A549 (cell line): ENCODE measurements around the gene PAX8.

Experiments used
- EP300 ChIP-seq, 2 experiments: fragments of >200 bp; sonication (Bioruptor Twin); formaldehyde crosslinking; IDR thresholded peaks; 2 replicates in 1 of 2; 3 replicates in 1 of 2; pipeline ENCODE4 v1.6.1; 2016 to 2017
- HDAC2 ChIP-seq: fragments of 200-600 bp; sonication (generic); IDR thresholded peaks from 2 replicates; pipeline ENCODE4 v1.6.1; 2016
- NPAS2 ChIP-seq: fragments of 250-450 bp; sonication (Bioruptor Pico); IDR thresholded peaks from 2 replicates; pipeline ENCODE4 v1.8.0; 2022; ENCODE audit warnings: mild to moderate bottlenecking, moderate library complexity, borderline replicate concordance
- POLR2A ChIP-seq: IDR thresholded peaks from 2 replicates; pipeline ENCODE4 v1.6.1; 2012; ENCODE audit warnings: mild to moderate bottlenecking, low read length
- SMC3 ChIP-seq: fragments of >200 bp; sonication (Bioruptor Twin); formaldehyde crosslinking; IDR thresholded peaks from 3 replicates; pipeline ENCODE4 v1.6.1; 2018; ENCODE audit warnings: inconsistent platforms
- ZNF302 ChIP-seq: fragments of 250-450 bp; sonication (Bioruptor Pico); IDR thresholded peaks from 2 replicates; pipeline ENCODE4 v1.9.0; 2021; ENCODE audit warnings: inconsistent platforms, mild to moderate bottlenecking, moderate library complexity
- TF ChIP-seq, protein P1 (sequence below): fragments of >200 bp; sonication (Bioruptor Twin); formaldehyde crosslinking; IDR thresholded peaks from 3 replicates; pipeline ENCODE4 v1.5.1; 2016
- TF ChIP-seq, protein P2 (sequence below): fragments of 450-650 bp; IDR thresholded peaks from 2 replicates; pipeline ENCODE4 v1.6.1; 2014; ENCODE audit warnings: antibody characterized with exemption
- TF ChIP-seq, protein P3 (sequence below): fragments of 200-600 bp; sonication (generic); IDR thresholded peaks from 2 replicates; pipeline ENCODE4 v1.6.1; 2016; ENCODE audit warnings: antibody characterized with exemption, mild to moderate bottlenecking, moderate library complexity
- TF ChIP-seq, protein P4 (sequence below): fragments of 150-350 bp; IDR thresholded peaks from 2 replicates; pipeline ENCODE4 v1.6.1; 2014; ENCODE audit warnings: low read depth, mild to moderate bottlenecking, low read length

DNA sequence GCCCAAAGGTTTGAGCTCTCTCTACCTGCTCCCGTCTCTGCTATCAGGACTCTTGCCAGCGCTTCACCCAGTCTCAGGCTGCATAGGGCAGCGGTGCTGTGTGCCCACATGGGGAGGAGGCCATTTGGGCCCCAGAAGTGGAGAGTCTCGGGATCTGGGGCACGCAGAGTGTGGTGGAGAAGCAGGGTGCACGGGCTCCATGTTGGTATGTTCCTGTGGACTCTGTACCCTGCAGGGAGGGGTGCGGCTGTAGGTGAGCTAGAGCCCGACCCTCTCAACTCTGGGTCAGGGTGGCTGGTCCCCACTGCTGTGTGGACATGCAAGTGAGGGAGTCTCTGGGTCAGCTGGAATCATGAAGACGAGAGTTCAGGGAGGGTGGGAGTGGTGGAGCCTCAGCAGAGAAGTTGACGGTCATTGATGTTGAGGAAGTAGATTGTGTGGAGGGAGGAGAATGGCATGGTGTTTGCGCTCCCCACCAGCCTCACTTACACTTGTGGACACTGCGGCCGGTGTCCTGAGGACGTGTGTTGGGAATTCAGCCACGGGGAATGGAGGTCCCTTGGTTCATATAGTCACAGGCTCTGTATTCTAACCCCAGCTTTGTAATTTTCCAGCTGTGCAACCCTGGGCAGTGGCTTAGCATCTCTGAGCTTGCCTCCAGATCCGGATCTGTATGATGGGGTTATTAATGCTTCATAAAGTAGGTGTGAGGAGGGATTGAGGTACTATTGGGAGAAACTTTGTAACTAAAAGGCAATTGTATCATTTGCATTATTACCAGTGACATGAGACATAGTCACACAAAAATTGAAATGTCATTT is 105.8 kb downstream of the PAX8 start:
- TF ChIP-seq SMC3 (no peak), EP300 (IDR thresholded peaks at IDR 0.05) (no peak), ZNF302 (no peak), HDAC2 (no peak), POLR2A (no peak), NPAS2 (no peak)
- TF ChIP-seq, protein P1, sequence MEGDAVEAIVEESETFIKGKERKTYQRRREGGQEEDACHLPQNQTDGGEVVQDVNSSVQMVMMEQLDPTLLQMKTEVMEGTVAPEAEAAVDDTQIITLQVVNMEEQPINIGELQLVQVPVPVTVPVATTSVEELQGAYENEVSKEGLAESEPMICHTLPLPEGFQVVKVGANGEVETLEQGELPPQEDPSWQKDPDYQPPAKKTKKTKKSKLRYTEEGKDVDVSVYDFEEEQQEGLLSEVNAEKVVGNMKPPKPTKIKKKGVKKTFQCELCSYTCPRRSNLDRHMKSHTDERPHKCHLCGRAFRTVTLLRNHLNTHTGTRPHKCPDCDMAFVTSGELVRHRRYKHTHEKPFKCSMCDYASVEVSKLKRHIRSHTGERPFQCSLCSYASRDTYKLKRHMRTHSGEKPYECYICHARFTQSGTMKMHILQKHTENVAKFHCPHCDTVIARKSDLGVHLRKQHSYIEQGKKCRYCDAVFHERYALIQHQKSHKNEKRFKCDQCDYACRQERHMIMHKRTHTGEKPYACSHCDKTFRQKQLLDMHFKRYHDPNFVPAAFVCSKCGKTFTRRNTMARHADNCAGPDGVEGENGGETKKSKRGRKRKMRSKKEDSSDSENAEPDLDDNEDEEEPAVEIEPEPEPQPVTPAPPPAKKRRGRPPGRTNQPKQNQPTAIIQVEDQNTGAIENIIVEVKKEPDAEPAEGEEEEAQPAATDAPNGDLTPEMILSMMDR: no peak
- TF ChIP-seq, protein P2, sequence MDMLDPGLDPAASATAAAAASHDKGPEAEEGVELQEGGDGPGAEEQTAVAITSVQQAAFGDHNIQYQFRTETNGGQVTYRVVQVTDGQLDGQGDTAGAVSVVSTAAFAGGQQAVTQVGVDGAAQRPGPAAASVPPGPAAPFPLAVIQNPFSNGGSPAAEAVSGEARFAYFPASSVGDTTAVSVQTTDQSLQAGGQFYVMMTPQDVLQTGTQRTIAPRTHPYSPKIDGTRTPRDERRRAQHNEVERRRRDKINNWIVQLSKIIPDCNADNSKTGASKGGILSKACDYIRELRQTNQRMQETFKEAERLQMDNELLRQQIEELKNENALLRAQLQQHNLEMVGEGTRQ: no peak
- TF ChIP-seq, protein P3, sequence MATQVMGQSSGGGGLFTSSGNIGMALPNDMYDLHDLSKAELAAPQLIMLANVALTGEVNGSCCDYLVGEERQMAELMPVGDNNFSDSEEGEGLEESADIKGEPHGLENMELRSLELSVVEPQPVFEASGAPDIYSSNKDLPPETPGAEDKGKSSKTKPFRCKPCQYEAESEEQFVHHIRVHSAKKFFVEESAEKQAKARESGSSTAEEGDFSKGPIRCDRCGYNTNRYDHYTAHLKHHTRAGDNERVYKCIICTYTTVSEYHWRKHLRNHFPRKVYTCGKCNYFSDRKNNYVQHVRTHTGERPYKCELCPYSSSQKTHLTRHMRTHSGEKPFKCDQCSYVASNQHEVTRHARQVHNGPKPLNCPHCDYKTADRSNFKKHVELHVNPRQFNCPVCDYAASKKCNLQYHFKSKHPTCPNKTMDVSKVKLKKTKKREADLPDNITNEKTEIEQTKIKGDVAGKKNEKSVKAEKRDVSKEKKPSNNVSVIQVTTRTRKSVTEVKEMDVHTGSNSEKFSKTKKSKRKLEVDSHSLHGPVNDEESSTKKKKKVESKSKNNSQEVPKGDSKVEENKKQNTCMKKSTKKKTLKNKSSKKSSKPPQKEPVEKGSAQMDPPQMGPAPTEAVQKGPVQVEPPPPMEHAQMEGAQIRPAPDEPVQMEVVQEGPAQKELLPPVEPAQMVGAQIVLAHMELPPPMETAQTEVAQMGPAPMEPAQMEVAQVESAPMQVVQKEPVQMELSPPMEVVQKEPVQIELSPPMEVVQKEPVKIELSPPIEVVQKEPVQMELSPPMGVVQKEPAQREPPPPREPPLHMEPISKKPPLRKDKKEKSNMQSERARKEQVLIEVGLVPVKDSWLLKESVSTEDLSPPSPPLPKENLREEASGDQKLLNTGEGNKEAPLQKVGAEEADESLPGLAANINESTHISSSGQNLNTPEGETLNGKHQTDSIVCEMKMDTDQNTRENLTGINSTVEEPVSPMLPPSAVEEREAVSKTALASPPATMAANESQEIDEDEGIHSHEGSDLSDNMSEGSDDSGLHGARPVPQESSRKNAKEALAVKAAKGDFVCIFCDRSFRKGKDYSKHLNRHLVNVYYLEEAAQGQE: no peak
- TF ChIP-seq, protein P4, sequence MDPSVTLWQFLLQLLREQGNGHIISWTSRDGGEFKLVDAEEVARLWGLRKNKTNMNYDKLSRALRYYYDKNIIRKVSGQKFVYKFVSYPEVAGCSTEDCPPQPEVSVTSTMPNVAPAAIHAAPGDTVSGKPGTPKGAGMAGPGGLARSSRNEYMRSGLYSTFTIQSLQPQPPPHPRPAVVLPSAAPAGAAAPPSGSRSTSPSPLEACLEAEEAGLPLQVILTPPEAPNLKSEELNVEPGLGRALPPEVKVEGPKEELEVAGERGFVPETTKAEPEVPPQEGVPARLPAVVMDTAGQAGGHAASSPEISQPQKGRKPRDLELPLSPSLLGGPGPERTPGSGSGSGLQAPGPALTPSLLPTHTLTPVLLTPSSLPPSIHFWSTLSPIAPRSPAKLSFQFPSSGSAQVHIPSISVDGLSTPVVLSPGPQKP: no peak
